Fibroblast of lung (primary cell): ENCODE measurements around the gene C8G. TPM values are rescaled to one million over a fixed set of nuclear protein-coding genes. Genes with fewer than 3 reads are reported as not detected.

Experiments used
- DNase-seq, 2 donors: peaks; one replicate each; pipeline versions ENCODE4 v3.0.0 to v3.0.0-alpha.2; 2010; ENCODE audit warnings: low read depth in 2 of 2
- H2AFZ ChIP-seq: 2 replicates; pipeline ENCODE4 v1.5.1; 2012; ENCODE audit warnings: low read length, control low read depth, inconsistent platforms
- H3K27ac ChIP-seq: 2 replicates; pipeline ENCODE4 v1.5.1; 2011; ENCODE audit warnings: low read length, control low read depth; ENCODE audit not compliant: insufficient read depth
- H3K27me3 ChIP-seq: 2 replicates; pipeline ENCODE4 v1.5.1; 2011; ENCODE audit warnings: mild to moderate bottlenecking, low read length; ENCODE audit not compliant: control insufficient read depth, insufficient read depth
- H3K36me3 ChIP-seq: 2 replicates; pipeline ENCODE4 v1.5.1; 2011; ENCODE audit warnings: low read length; ENCODE audit not compliant: control insufficient read depth, insufficient read depth
- H3K4me1 ChIP-seq: 2 replicates; pipeline ENCODE4 v1.5.1; 2011; ENCODE audit warnings: low read length; ENCODE audit not compliant: control insufficient read depth, insufficient read depth; ENCODE audit errors: extremely low read depth
- H3K4me2 ChIP-seq: 2 replicates; pipeline ENCODE4 v1.5.1; 2011; ENCODE audit warnings: low read length, control low read depth; ENCODE audit not compliant: insufficient read depth; ENCODE audit errors: extremely low read depth
- H3K4me3 ChIP-seq, 4 experiments: fragments of 200-600 bp in 1 of 4; sonication (generic) in 1 of 4; replicated peaks in 1 of 4; 2 replicates each; pipeline ENCODE4 v1.5.1; 2011 to 2016; ENCODE audit warnings: low read length in 4 of 4, low read depth in 3 of 4, mild to moderate bottlenecking in 3 of 4, control low read depth in 2 of 4, inconsistent platforms in 1 of 4, mixed read lengths in 1 of 4; ENCODE audit not compliant: insufficient read depth in 1 of 4; ENCODE audit errors: control extremely low read depth in 1 of 4
- H3K79me2 ChIP-seq: 2 replicates; pipeline ENCODE4 v1.5.1; 2012; ENCODE audit warnings: mild to moderate bottlenecking, low read length, inconsistent platforms; ENCODE audit not compliant: control insufficient read depth, insufficient read depth
- H3K9ac ChIP-seq: 2 replicates; pipeline ENCODE4 v1.5.1; 2011; ENCODE audit warnings: mild to moderate bottlenecking, low read length, control low read depth; ENCODE audit not compliant: insufficient read depth
- H3K9me3 ChIP-seq: 2 replicates; pipeline ENCODE4 v1.5.1; 2012; ENCODE audit warnings: low read depth, low read length; ENCODE audit not compliant: control insufficient read depth, insufficient read depth
- H4K20me1 ChIP-seq: 2 replicates; pipeline ENCODE4 v1.5.1; 2011; ENCODE audit warnings: low read length; ENCODE audit not compliant: control insufficient read depth, insufficient read depth; ENCODE audit errors: extremely low read depth
- EZH2 ChIP-seq: IDR thresholded peaks from 2 replicates; pipeline ENCODE4 v1.5.1; 2012; ENCODE audit warnings: low read length, control low read depth, mild to moderate bottlenecking; ENCODE audit errors: missing control alignments
- polyA plus RNA-seq, 2 donors: library from polyadenylated mRNA; depleted of rRNA in 1 of 2; stranded (reverse) in 1 of 2; unstranded in 1 of 2; fragments of >200 nt; gene quantifications; 2 replicates each; pipeline ENCODE4 v1.2.1, GENCODE V29; 2011 to 2012; ENCODE audit warnings: missing spikeins in 1 of 2
- total RNA-seq: library from RNA; depleted of rRNA; stranded (reverse); fragments of >200 nt; gene quantifications from 2 replicates; pipeline ENCODE4 v1.2.1, GENCODE V29; 2014
- TF ChIP-seq, protein P1 (sequence below), 2 donors: IDR thresholded peaks in 1 of 2; conservative IDR thresholded peaks in 1 of 2; 1 replicate in 1 of 2; 2 replicates in 1 of 2; pipeline ENCODE4 v1.5.1; 2011 to 2012; ENCODE audit warnings: low read length in 2 of 2, control low read depth in 1 of 2, inconsistent platforms in 1 of 2, low read depth in 1 of 2, mild to moderate bottlenecking in 1 of 2

Gene C8G
- total and polyA plus RNA-seq, 2 donors (not counting 1 experiment from before 2014, with no cell fraction given) = 0.40 to 1.2 TPM

DNA sequence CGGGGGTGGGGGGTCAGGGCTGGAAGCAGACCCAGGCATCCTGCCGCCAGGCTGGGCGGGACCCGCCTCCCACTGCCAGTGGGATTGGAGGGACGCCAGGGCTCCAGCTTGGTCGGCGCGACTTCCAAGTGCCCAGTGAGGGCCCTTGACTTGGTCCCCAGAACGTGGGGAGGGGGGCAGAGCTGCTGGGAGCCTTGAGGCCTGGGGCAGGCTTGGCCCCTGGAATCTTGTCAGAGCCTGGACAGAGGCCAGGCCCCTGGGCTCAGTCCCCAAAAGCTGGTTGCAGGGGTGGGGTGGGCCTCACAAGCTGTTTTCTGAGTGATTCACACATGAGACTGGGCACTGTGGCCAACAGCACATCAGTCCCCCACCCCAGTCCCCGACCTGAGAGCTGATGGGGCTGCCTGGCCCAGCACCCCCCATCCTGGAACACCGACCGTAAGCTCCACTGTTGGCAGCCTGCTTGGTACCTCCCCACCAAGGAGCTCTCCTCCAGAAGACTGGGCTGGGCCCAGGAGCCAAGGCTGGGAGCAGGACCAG is 50.8 kb downstream of the C8G start:
- Histone ChIP-seq H3K4me3 (peak overlapping the region in 1 of 4 experiments; percentile 1), H3K27me3 (no peaks in the 10 kb centered on the region), H3K9ac (no peak overlapping the region), H3K27ac (no peak overlapping the region), H4K20me1 (no peaks in the 10 kb centered on the region), H3K79me2 (peaks cover 4% of the 10 kb centered on the region), H3K36me3 (peaks cover 2% of the 10 kb centered on the region), H2AFZ (no peak overlapping the region), H3K9me3 (no peaks in the 10 kb centered on the region), H3K4me1 (peaks cover 18% of the 10 kb centered on the region), H3K4me2 (peak overlapping the region; percentile 54)
- no peak for TF ChIP-seq EZH2
- TF ChIP-seq, protein P1, sequence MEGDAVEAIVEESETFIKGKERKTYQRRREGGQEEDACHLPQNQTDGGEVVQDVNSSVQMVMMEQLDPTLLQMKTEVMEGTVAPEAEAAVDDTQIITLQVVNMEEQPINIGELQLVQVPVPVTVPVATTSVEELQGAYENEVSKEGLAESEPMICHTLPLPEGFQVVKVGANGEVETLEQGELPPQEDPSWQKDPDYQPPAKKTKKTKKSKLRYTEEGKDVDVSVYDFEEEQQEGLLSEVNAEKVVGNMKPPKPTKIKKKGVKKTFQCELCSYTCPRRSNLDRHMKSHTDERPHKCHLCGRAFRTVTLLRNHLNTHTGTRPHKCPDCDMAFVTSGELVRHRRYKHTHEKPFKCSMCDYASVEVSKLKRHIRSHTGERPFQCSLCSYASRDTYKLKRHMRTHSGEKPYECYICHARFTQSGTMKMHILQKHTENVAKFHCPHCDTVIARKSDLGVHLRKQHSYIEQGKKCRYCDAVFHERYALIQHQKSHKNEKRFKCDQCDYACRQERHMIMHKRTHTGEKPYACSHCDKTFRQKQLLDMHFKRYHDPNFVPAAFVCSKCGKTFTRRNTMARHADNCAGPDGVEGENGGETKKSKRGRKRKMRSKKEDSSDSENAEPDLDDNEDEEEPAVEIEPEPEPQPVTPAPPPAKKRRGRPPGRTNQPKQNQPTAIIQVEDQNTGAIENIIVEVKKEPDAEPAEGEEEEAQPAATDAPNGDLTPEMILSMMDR (conservative IDR thresholded peaks at IDR 0.05 in 1 of 2, IDR thresholded peaks at IDR 0.05 in 1 of 2; ENCODE audit: low read depth in 1 of 2, low read length in 2 of 2) = no peak
- DNase-seq = peak; percentile 39 to 50

Other genes starting within 250 kb of the C8G start
Only the 30 nearest of the 32 such genes appear.
- 0.33 and 0.77 TPM in 2 replicates for gene DIPK1B, start 232.7 kb upstream of the C8G start, total RNA-seq
- gene DIPK1B, start 232.7 kb upstream of the C8G start, polyA plus RNA-seq = 0.16 and 0.34 TPM in 2 replicates
- gene LCN10, start 202.3 kb upstream of the C8G start, total RNA-seq = not detected in 2 replicates
- gene LCN10, start 202.3 kb upstream of the C8G start, polyA plus RNA-seq = not detected in 2 replicates
- not detected in 2 replicates for gene LCN6, start 196.7 kb upstream of the C8G start, total RNA-seq
- not detected in 2 replicates for gene LCN6, start 196.7 kb upstream of the C8G start, polyA plus RNA-seq
- gene LCN8, start 187.0 kb upstream of the C8G start, total RNA-seq = not detected in 2 replicates
- not detected in 2 replicates for gene LCN8, start 187.0 kb upstream of the C8G start, polyA plus RNA-seq
- gene LCN15, start 180.7 kb upstream of the C8G start, total RNA-seq = not detected in 2 replicates
- not detected in 2 replicates for gene LCN15, start 180.7 kb upstream of the C8G start, polyA plus RNA-seq
- 40.1 and 56.5 TPM in 2 replicates for gene TMEM141, start 153.9 kb upstream of the C8G start, total RNA-seq
- gene TMEM141, start 153.9 kb upstream of the C8G start, polyA plus RNA-seq = 43.3 and 53.4 TPM in 2 replicates
- 0.99 and 1.0 TPM in 2 replicates for gene CCDC183, start 148.9 kb upstream of the C8G start, total RNA-seq
- 0.05 and 0.35 TPM in 2 replicates for gene CCDC183, start 148.9 kb upstream of the C8G start, polyA plus RNA-seq
- gene RABL6, start 137.3 kb upstream of the C8G start, total RNA-seq = 55.0 and 59.6 TPM in 2 replicates
- 36.8 and 56.7 TPM in 2 replicates for gene RABL6, start 137.3 kb upstream of the C8G start, polyA plus RNA-seq
- 1.7 and 1.8 TPM in 2 replicates for gene AJM1, start 102.8 kb upstream of the C8G start, total RNA-seq
- 0.15 and 0.19 TPM in 2 replicates for gene AJM1, start 102.8 kb upstream of the C8G start, polyA plus RNA-seq
- 175 and 190 TPM in 2 replicates for gene PHPT1, start 95.8 kb upstream of the C8G start, total RNA-seq
- gene PHPT1, start 95.8 kb upstream of the C8G start, polyA plus RNA-seq = 99.6 and 108 TPM in 2 replicates
- gene MAMDC4, start 92.9 kb upstream of the C8G start, total RNA-seq = 3.3 and 4.6 TPM in 2 replicates
- gene MAMDC4, start 92.9 kb upstream of the C8G start, polyA plus RNA-seq = 0.30 and 0.37 TPM in 2 replicates
- gene EDF1, start 78.9 kb upstream of the C8G start, total RNA-seq = 279 and 317 TPM in 2 replicates
- gene EDF1, start 78.9 kb upstream of the C8G start, polyA plus RNA-seq = 309 and 387 TPM in 2 replicates
- gene TRAF2, start 58.7 kb upstream of the C8G start, total RNA-seq = 8.0 and 8.4 TPM in 2 replicates
- 3.7 and 4.3 TPM in 2 replicates for gene TRAF2, start 58.7 kb upstream of the C8G start, polyA plus RNA-seq
- 136 and 166 TPM in 2 replicates for gene FBXW5, start 505 bp upstream of the C8G start, total RNA-seq
- gene FBXW5, start 505 bp upstream of the C8G start, polyA plus RNA-seq = 31.3 and 39.9 TPM in 2 replicates
- gene LCN12, start 7.0 kb downstream of the C8G start, total RNA-seq = 0.17 TPM in 1 of 2 replicates, not detected in the other
- 0.02 TPM in 1 of 2 replicates, not detected in the other for gene LCN12, start 7.0 kb downstream of the C8G start, polyA plus RNA-seq
- gene PTGDS, start 32.3 kb downstream of the C8G start, total RNA-seq = 89.9 and 90.3 TPM in 2 replicates
- 2.0 and 4.9 TPM in 2 replicates for gene PTGDS, start 32.3 kb downstream of the C8G start, polyA plus RNA-seq
- gene LCNL1, start 37.8 kb downstream of the C8G start, total RNA-seq = 3.3 and 6.3 TPM in 2 replicates
- 0.75 and 1.4 TPM in 2 replicates for gene LCNL1, start 37.8 kb downstream of the C8G start, polyA plus RNA-seq
- gene PAXX, start 47.2 kb downstream of the C8G start, total RNA-seq = 13.7 and 14.9 TPM in 2 replicates
- 6.1 and 9.9 TPM in 2 replicates for gene PAXX, start 47.2 kb downstream of the C8G start, polyA plus RNA-seq
- gene CLIC3, start 51.3 kb downstream of the C8G start, total RNA-seq = 1.3 and 3.5 TPM in 2 replicates
- 0.98 and 1.5 TPM in 2 replicates for gene CLIC3, start 51.3 kb downstream of the C8G start, polyA plus RNA-seq
- gene ABCA2, start 83.0 kb downstream of the C8G start, total RNA-seq = 13.9 and 21.8 TPM in 2 replicates
- gene ABCA2, start 83.0 kb downstream of the C8G start, polyA plus RNA-seq = 8.5 and 13.4 TPM in 2 replicates
- not detected in 2 replicates for gene FUT7, start 86.8 kb downstream of the C8G start, total RNA-seq
- gene FUT7, start 86.8 kb downstream of the C8G start, polyA plus RNA-seq = not detected in 2 replicates
- gene NPDC1, start 100.9 kb downstream of the C8G start, total RNA-seq = 10.5 and 15.7 TPM in 2 replicates
- 9.0 and 12.1 TPM in 2 replicates for gene NPDC1, start 100.9 kb downstream of the C8G start, polyA plus RNA-seq
- gene ENTPD2, start 108.8 kb downstream of the C8G start, total RNA-seq = under 0.01 TPM in 2 replicates
- gene ENTPD2, start 108.8 kb downstream of the C8G start, polyA plus RNA-seq = not detected in 2 replicates
- 0.26 and 2.8 TPM in 2 replicates for gene SAPCD2, start 125.3 kb downstream of the C8G start, total RNA-seq
- 0.85 and 2.7 TPM in 2 replicates for gene SAPCD2, start 125.3 kb downstream of the C8G start, polyA plus RNA-seq
- 15.7 and 21.1 TPM in 2 replicates for gene UAP1L1, start 132.3 kb downstream of the C8G start, total RNA-seq
- 16.4 and 17.9 TPM in 2 replicates for gene UAP1L1, start 132.3 kb downstream of the C8G start, polyA plus RNA-seq
- gene MAN1B1, start 141.7 kb downstream of the C8G start, total RNA-seq = 63.2 and 96.6 TPM in 2 replicates
- 43.0 and 45.5 TPM in 2 replicates for gene MAN1B1, start 141.7 kb downstream of the C8G start, polyA plus RNA-seq
- gene DPP7, start 169.5 kb downstream of the C8G start, total RNA-seq = 93.0 and 126 TPM in 2 replicates
- gene DPP7, start 169.5 kb downstream of the C8G start, polyA plus RNA-seq = 28.6 and 44.3 TPM in 2 replicates
- under 0.01 TPM in 1 of 2 replicates, not detected in the other for gene GRIN1, start 193.9 kb downstream of the C8G start, total RNA-seq
- 0.06 and 0.08 TPM in 2 replicates for gene GRIN1, start 193.9 kb downstream of the C8G start, polyA plus RNA-seq
- gene LRRC26, start 224.8 kb downstream of the C8G start, total RNA-seq = not detected in 2 replicates
- gene LRRC26, start 224.8 kb downstream of the C8G start, polyA plus RNA-seq = not detected in 2 replicates
- gene TMEM210, start 226.8 kb downstream of the C8G start, total RNA-seq = not detected in 2 replicates
- gene TMEM210, start 226.8 kb downstream of the C8G start, polyA plus RNA-seq = not detected in 2 replicates